OCI-LY3 (cell line): Measurements from ENCODE around the gene MUC21.
"Not testable (repeated sequence)": the region's sequence is repeated elsewhere in the genome, so short reads cannot be mapped to it uniquely, and the experiment has no call there.

ENCODE experiments used
- H2AFZ ChIP-seq: fragments of 200-600, 300-600 bp; shearing (Covaris generic); 2 replicates; pipeline ENCODE4 v1.6.0; 2014; ENCODE audit warnings: antibody characterized with exemption, low read depth, low read length
- H3K27ac ChIP-seq: fragments of 200-600, 300-600 bp; sonication (generic); 2 replicates; pipeline ENCODE4 v1.5.1; 2014; ENCODE audit warnings: mild to moderate bottlenecking, low read length, moderate library complexity, mixed read lengths
- H3K27me3 ChIP-seq: fragments of 200-600, 300-600 bp; sonication (generic); 2 replicates; pipeline ENCODE4 v1.6.1; 2014; ENCODE audit warnings: low read depth, low read length, mixed read lengths
- H3K36me3 ChIP-seq: fragments of 200-600, 300-600 bp; sonication (generic); replicated peaks from 2 replicates; pipeline ENCODE3; 2014; ENCODE audit warnings: low read depth, low read length, mixed read lengths
- H3K4me1 ChIP-seq: fragments of 300-600, 200-600 bp; sonication (generic); 2 replicates; pipeline ENCODE4 v1.6.1; 2014; ENCODE audit warnings: low read length, mixed read lengths
- H3K4me2 ChIP-seq: fragments of 200-600, 300-600 bp; sonication (generic); 2 replicates; pipeline ENCODE4 v1.6.1; 2014; ENCODE audit warnings: low read length, mixed read lengths
- H3K4me3 ChIP-seq: fragments of 300-600, 200-600 bp; sonication (generic); 2 replicates; pipeline ENCODE4 v1.5.1; 2014; ENCODE audit warnings: antibody characterized with exemption, mild to moderate bottlenecking, low read length, moderate library complexity
- H3K79me2 ChIP-seq: fragments of 300-600, 200-600 bp; shearing (Covaris generic); 2 replicates; pipeline ENCODE4 v1.6.1; 2014; ENCODE audit warnings: mild to moderate bottlenecking, low read length, mixed read lengths
- H3K9ac ChIP-seq: fragments of 300-600, 200-600 bp; shearing (Covaris generic); 2 replicates; pipeline ENCODE4 v1.6.0; 2014; ENCODE audit warnings: mild to moderate bottlenecking, low read length, moderate library complexity
- H3K9me3 ChIP-seq: fragments of 200-600, 300-600 bp; shearing (Covaris generic); 2 replicates; pipeline ENCODE4 v1.6.1; 2014; ENCODE audit warnings: low read length, mixed read lengths; ENCODE audit not compliant: insufficient read depth
- H4K20me1 ChIP-seq: fragments of 200-600, 300-600 bp; sonication (generic); 2 replicates; pipeline ENCODE4 v1.6.1; 2016; ENCODE audit warnings: low read length, mixed read lengths; ENCODE audit not compliant: insufficient read depth
- CTCF ChIP-seq: fragments of 200-600, 300-600 bp; sonication (generic); IDR thresholded peaks from 2 replicates; pipeline ENCODE4 v1.5.1; 2014; ENCODE audit warnings: antibody characterized with exemption, low read length, low read depth
- EZH2phosphoT487 ChIP-seq: fragments of 200-600 bp; shearing (Covaris generic); IDR thresholded peaks from 2 replicates; pipeline ENCODE4 v1.6.1; 2018; ENCODE audit warnings: antibody characterized with exemption, mixed run types, low read depth

MUC21 gene

GRCh38 chr6:31011153-31011552 is 27.6 kb downstream of the MUC21 start:
- Histone ChIP-seq H3K9ac (no peak overlapping the region), H3K27ac (no peak overlapping the region), H3K9me3 (no peaks in the 10 kb centered on the region), H3K79me2 (no peaks in the 10 kb centered on the region), H4K20me1 (no peaks in the 10 kb centered on the region), H3K4me1 (no peaks in the 10 kb centered on the region), H3K4me2 (no peak overlapping the region), H3K36me3 (no peaks in the 10 kb centered on the region), H3K27me3 (0 out of 2 replicates have a peak, but pooled peaks cover 5% of the 10 kb centered on the region), H3K4me3 (no peak overlapping the region), H2AFZ (no peak overlapping the region)
- TF ChIP-seq EZH2phosphoT487 (no peak), CTCF (no peak)

- Histone ChIP-seq H3K27ac (no peak overlapping the region), H3K4me2 (no peak overlapping the region), H3K4me1 (no peaks in the 10 kb centered on the region), H3K9me3 (no peaks in the 10 kb centered on the region), H2AFZ (no peak overlapping the region), H3K27me3 (0 out of 2 replicates have a peak, but pooled peaks cover 5% of the 10 kb centered on the region), H3K4me3 (no peak overlapping the region), H3K79me2 (no peaks in the 10 kb centered on the region), H4K20me1 (no peaks in the 10 kb centered on the region), H3K9ac (no peak overlapping the region), H3K36me3 (no peaks in the 10 kb centered on the region)
- TF ChIP-seq EZH2phosphoT487 = no peak
- no peak for TF ChIP-seq CTCF
Measured at GRCh38 chr6:31016659-31017299, 33.3 kb downstream of the MUC21 start.

GRCh38 chr6:31017436-31017835 is 33.9 kb downstream of the MUC21 start:
- not testable (repeated sequence) for H3K9me3 ChIP-seq, H3K79me2 ChIP-seq, H3K4me3 ChIP-seq, H3K27me3 ChIP-seq, H3K4me2 ChIP-seq, H4K20me1 ChIP-seq, H3K36me3 ChIP-seq, H3K9ac ChIP-seq, H3K27ac ChIP-seq, H3K4me1 ChIP-seq, H2AFZ ChIP-seq

- H3K27me3 ChIP-seq = peaks cover 5% of the 10 kb centered on the region; the same call in 1 of the 2 replicates
- no peak overlapping the region for H3K27ac ChIP-seq
- no peak overlapping the region for H3K9ac ChIP-seq
- no peak for TF ChIP-seq EZH2phosphoT487
- no peak for TF ChIP-seq CTCF
- H3K36me3 ChIP-seq = no peaks in the 10 kb centered on the region
- H3K79me2 ChIP-seq = no peaks in the 10 kb centered on the region
- H2AFZ ChIP-seq = no peak overlapping the region
- no peaks in the 10 kb centered on the region for H3K4me1 ChIP-seq
- H3K4me3 ChIP-seq = no peak overlapping the region
- no peaks in the 10 kb centered on the region for H4K20me1 ChIP-seq
- H3K4me2 ChIP-seq = no peak overlapping the region
- no peaks in the 10 kb centered on the region for H3K9me3 ChIP-seq
Measured at GRCh38 chr6:31020057-31020456, 36.5 kb downstream of the MUC21 start.

GRCh38 chr6:31020631-31021255 is 37.2 kb downstream of the MUC21 start:
- H3K4me3 ChIP-seq, H3K9me3 ChIP-seq, H3K4me1 ChIP-seq, H3K4me2 ChIP-seq, H3K27me3 ChIP-seq, H2AFZ ChIP-seq, H3K27ac ChIP-seq, H3K79me2 ChIP-seq, H4K20me1 ChIP-seq, H3K9ac ChIP-seq, H3K36me3 ChIP-seq: not testable (repeated sequence)

- H3K36me3 ChIP-seq, H3K4me3 ChIP-seq, H3K4me1 ChIP-seq, H2AFZ ChIP-seq, H3K4me2 ChIP-seq, H3K79me2 ChIP-seq, H3K9me3 ChIP-seq, H3K27me3 ChIP-seq, H3K9ac ChIP-seq, H4K20me1 ChIP-seq, H3K27ac ChIP-seq: not testable (repeated sequence)
Measured at GRCh38 chr6:31021705-31022531, 38.4 kb downstream of the MUC21 start.
